Skin epidermis (tissue), 12 donors: ENCODE data around the gene HTD2.

ENCODE experiments used
- H3K27ac ChIP-seq, 21 experiments: fragments of 200-600 bp; sonication (generic) in 11 of 21; one replicate each; pipeline ENCODE4 v1.5.0; 2020; ENCODE audit warnings: mild to moderate bottlenecking in 3 of 21, inconsistent platforms in 2 of 21, moderate library complexity in 2 of 21
- H3K4me3 ChIP-seq, 7 experiments: fragments of 200-600 bp; sonication (generic) in 2 of 7; one replicate each; pipeline ENCODE4 v1.5.0; 2020; ENCODE audit warnings: inconsistent platforms in 2 of 7, mild to moderate bottlenecking in 2 of 7, moderate library complexity in 1 of 7

Gene HTD2

DNA sequence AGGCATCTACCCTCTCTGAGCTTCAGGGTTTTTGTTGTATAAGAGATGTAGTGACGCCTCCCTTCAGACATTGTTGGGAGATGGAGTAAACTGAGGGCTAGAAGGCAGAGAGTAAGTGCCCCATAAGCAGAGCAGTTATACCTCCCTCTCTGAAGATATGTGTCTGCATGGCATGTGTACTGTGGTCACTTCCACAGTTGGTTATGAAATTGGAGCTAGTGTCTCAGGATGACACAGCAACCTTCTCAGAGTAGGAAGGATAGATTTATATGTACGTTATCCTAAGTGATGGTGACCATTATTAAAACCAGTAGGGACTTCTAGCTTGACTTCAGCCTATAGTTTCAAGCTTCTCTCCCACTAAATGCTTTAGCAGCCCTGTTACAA is 44.3 kb downstream of the HTD2 start:
- no peak overlapping the region for H3K4me3 ChIP-seq
- H3K27ac ChIP-seq, result peak overlapping the region in 3 of 21 experiments; percentile 17 to 74 (median 22)

DNA sequence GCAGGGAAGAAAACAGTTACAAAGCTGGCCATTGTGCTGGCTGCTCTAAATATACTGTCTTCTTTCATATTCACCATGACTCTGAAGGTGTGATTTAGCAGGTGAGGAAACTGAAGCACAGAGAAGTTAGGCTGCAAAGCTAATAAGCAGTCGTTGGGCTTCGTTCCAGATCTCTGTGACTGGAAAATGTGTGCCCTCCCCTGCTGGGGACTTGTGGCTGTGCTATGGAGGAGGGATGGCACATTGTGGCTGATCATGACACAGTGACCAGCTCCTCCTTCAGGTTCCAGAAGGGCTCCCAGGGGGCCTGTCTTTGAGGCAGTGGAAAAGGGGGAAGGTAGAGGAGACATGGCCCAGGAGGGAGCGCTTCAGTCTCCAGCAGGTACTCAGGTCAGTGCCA is 45.6 kb downstream of the HTD2 start:
- peak overlapping the region in 2 of 21 experiments; percentile 10 to 74 for H3K27ac ChIP-seq
- H3K4me3 ChIP-seq, result no peak overlapping the region

DNA sequence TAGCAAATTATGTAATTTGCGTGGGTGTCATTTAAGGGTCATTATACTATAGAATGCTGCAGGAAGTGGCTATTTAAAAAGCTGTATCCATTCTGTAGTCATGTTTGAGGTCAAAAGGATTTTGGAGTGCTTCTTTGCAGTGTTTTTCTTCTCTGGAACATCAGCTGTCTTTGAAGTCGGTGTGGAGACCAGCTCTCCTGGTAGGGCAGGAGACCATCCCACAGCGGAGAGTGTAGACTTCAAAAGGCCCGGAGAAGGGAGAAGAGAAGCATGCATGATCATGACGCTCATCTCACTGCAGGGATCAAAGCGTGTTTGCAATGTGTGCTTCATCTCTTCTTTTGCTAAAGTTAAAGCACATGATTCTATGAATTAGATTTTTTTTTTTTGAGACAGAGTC is 46.3 kb downstream of the HTD2 start:
- H3K4me3 ChIP-seq, result no peak overlapping the region
- no peak overlapping the region for H3K27ac ChIP-seq

DNA sequence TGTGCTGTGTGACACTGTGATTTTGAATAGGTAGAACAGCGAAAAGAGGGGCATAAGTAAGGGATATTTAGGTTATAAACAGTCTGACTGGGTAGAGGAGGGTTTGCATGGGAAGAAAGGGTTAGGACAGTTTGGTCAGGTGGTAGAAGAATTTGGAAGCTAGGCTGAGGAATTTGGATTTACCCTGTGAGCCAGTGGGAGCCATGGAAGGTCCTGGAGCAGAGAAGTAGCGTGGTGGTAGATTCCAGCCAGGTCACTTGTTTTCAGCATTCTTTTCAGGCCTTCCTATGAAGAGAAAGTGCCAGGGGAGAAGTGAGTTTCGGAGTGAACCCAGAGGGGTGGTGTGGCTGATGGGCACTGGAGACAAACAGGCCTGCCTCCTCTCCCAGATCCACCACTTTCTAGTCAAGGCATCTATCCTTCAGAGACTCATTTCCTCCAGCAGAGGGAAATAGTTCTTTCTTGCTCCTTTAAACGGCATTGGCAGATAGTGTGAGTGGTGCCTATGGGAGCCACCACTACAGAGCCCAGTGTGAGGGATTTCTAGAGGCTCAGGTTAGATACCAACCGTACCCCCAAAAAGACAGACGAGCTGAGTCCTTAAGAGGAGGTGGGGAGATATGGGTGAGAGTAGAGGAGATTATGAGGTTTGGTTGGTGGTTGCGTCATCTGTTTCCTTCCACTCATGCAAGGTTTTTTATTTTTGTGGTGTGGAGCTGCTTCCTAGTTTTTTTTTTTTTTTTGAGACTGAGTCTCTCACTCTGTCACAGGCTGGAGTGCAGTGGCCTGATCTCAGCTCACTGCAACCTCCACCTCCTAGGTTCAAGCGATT is 47.6 kb downstream of the HTD2 start:
- peak overlapping the region in 6 of 21 experiments; percentile 13 to 74 (median 40) for H3K27ac ChIP-seq

DNA sequence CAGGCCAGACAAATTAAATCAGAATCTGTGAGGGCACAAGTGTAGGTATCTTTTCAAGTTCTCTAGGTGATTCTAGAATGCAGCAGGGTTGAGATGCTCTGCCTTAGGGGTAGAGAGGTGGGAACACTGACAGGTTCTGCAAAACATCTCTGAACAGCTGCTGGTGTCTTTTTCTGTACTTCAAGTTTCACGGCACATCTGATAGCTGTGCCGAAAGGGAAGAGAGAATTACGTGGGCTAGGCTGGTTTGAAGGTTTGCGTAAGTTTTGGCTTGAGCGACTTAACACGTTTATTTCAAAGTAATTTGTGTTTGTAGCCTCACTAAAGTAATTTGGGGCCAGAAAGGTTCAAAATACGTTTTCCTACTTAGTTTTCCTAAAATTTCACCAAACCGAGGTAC is 48.9 kb downstream of the HTD2 start:
- Histone ChIP-seq H3K27ac (peak overlapping the region in 3 of 21 experiments; percentile 27 to 64 (median 63)), H3K4me3 (no peak overlapping the region)

More for the DNA sequence above, 47.6 kb downstream of the HTD2 start:
- H3K4me3 ChIP-seq, result no peak overlapping the region

DNA sequence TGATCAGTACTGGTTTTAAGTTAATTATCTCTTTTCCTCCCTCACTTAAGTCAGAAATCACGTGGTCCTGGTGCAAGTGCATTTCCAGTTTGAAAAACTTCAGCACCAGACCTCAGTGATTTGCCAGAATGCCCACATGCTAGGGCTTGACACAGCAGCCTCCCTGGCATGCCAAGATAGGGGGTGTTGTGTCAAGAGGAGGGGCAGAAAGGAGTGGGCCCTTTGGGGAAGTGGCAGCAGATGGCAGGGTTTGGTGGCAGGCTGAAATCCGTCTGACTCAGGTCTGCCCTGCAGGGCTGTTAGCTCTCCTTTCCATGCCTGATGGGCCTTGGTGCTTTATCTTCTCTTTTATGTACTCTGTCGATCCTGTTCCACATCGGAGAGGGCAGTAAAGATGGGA is 49.7 kb downstream of the HTD2 start:
- H3K27ac ChIP-seq, result peak overlapping the region in 7 of 21 experiments; percentile 11 to 63 (median 35)
- no peak overlapping the region for H3K4me3 ChIP-seq

DNA sequence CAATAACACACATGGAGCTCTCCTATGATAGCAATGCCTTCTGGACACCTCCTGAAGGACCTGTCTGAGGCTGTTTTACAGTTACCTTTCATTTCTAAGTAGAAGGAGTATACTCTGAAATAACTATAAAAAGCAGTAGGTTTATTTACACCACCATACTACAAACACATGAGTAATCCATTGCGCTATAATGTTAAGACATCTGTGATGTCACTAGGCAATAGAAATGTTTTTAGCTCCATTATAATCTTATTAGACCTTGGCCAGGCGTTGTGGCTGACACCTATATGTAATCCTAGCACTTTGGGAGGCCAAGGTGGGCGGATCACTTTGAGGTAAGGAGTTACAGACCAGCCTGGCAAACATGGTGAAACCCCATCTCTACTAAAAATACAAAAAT is 51.1 kb downstream of the HTD2 start:
- Histone ChIP-seq H3K4me3 (no peak overlapping the region), H3K27ac (no peak overlapping the region)

DNA sequence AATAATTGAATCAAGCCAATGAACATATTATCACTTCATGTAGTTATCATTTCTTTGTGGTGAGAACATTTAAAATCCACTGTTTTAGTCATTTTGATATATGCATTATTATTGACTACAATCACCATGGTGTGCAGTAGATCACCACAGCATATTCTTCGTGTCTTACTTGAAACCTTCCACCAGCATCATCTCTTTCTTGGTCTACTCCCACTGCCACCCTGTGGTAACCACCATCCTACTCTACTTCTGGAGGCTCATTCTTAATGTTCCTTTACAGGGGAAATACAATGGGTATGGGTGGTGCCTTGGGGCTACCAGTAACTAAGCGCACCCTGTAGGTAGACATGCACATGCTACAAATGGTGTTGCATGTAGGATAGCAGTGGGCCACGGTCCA is 51.8 kb downstream of the HTD2 start:
- no peak overlapping the region for H3K4me3 ChIP-seq
- no peak overlapping the region for H3K27ac ChIP-seq

DNA sequence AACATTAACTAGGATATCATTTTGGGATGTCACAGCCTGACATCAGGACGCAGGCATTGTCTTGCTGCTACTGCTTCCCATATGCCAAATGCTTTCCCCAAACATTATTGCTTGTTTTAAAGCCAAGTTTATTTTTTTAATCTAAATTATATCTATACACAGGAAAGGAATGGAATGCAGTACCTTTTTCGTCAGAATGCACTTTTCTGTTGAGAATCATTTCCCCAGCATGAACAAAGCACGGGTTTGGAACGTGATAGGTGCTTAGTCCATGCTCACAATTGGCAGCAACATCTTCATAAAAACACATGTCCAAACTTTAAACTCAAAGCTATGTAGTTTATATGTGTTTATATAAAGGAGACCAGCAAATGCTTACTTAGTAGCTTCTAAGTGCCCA is 52.5 kb downstream of the HTD2 start:
- no peak overlapping the region for H3K4me3 ChIP-seq
- H3K27ac ChIP-seq, result no peak overlapping the region

DNA sequence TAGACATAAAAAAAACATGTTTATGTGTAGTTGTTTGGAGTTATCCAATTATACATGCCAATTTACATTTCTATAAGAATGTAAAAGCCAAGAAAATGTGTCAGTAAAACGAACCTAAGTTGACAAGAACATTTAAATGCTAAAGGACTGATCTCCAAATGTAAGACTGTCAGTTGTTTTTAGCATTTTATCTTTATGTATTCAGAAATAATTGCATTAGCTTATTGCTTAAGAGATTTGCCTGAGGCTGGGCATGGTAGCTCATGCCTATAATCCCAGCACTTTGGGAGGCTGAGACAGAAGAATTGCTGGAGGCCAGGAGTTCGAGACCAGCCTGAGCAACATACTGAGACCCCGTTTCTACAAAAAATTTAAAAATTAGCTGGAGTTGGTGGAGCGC is 53.3 kb downstream of the HTD2 start:
- Histone ChIP-seq H3K27ac (no peak overlapping the region), H3K4me3 (no peak overlapping the region)

DNA sequence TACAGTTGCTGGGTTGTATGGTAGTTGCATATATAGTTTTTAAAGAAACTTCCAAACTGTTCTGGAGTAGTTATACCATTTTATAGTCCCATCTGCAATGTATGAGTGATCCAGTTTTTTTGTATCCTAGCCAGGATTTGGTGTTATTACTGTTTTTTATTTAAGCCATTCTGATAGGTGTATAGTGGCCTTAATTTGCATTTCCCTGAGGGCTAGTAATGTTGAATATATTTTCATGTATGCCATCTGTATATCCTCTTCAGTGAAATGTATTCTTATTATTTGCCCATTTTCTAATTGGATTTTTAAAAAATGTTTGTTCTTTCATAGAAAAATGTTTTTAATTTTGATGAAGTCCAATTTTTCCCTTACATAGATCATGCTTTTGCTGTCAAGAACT is 55.5 kb downstream of the HTD2 start:
- Histone ChIP-seq H3K27ac (no peak overlapping the region), H3K4me3 (no peak overlapping the region)

DNA sequence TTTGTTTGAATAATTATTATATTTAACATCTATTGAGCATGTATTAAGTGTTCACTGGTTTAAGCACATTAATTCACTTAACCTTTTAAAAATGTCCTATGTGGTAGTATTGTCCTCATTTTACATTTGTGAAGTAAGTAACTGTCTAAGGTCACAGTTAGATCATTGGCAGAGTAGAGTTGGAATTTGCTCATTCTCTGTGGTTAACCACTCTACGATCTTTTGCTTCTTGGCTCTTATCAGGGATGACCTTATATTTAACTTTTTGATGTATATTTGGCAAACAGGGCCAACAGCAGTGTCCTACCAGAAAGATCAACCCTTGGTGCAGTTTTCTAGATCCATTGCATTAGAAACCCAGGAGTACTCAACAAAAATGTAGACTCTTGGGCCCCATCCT is 60.4 kb downstream of the HTD2 start:
- no peak overlapping the region for H3K27ac ChIP-seq
- H3K4me3 ChIP-seq, result no peak overlapping the region

DNA sequence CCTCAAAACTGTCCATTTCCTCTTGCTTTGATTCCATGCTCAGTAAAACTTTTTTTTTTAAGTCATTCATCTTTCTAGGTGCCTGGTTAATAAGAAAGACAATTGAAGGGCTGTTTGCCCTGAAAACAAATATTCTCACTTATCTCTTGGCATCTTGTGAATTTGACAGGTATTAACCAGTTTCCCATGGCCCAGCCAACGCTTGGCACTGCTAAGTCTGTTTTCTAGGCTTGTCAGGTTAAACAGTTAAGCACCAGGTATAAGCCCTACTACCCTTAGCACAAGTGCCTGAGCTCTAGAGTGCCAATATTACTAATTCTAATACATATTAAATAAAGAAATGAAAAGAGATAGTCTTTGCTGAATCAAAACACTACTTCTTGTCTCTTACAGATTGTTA is 62.7 kb downstream of the HTD2 start:
- Histone ChIP-seq H3K27ac (no peak overlapping the region), H3K4me3 (no peak overlapping the region)
